Breast epithelium (tissue), 3 donors: ENCODE results near the gene SNRNP200.

ENCODE experiments used
- CTCF ChIP-seq, 3 donors: fragments of 450-650 bp; IDR thresholded peaks; one replicate each; pipeline ENCODE4 v1.5.1; 2016 to 2017; ENCODE audit warnings: antibody characterized with exemption in 3 of 3, mild to moderate bottlenecking in 3 of 3, moderate library complexity in 3 of 3
- POLR2AphosphoS5 ChIP-seq, 3 donors: sonication (generic); formaldehyde crosslinking; IDR thresholded peaks; one replicate each; pipeline ENCODE4 v1.6.1; 2017; ENCODE audit warnings: antibody characterized with exemption in 3 of 3

DNA sequence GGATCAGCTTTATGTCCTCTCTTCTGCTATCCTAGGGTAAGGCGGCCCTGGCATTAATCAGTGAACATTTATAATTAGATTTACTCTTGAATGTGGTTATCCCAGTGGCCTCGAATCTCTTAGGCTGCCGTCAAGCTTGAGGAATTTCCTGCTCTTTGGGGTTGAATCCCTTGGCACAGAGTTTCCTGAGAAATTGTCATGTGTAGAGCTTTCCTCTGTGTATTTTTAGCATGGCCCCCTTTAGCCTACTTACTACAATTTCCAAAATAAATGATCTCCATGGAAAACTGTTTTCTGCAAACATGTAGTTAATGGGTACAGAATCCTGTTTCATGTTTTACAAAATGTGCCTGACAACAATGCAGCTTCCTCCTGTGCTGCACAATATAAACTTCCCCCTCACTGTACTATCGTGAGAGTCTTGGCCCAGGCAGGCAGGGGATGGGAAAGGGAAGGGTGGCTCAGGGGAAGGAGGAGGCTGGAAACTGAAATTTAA lies 48.3 kb upstream of the SNRNP200 start:
- no peak for TF ChIP-seq CTCF (IDR thresholded peaks at IDR 0.05)
- peak in 2 of 3 donors; percentile 3 to 6 for TF ChIP-seq POLR2AphosphoS5 (IDR thresholded peaks at IDR 0.05)
